Memory B cell (primary cell): Measurements from ENCODE around the gene DELE1.
A peak's percentile ranks its signal among the peaks of the same experiment; 100 is the strongest.
"Not testable (repeated sequence)": the region's sequence is repeated elsewhere in the genome, so short reads cannot be mapped to it uniquely, and the experiment has no call there.

Experiments used
- ATAC-seq: fragments of 150-1000 bp; cut with Tn5 transposase; 2 replicates; pipeline ENCODE4 v1.10.0; 2021; ENCODE audit warnings: low read depth, mild to moderate bottlenecking, moderate library complexity
- DNase-seq, 2 donors: peaks; one replicate each; pipeline ENCODE4 v3.0.0; 2022; ENCODE audit warnings: low spot score in 2 of 2
- H3K27ac Mint-ChIP-seq: one replicate; pipeline ENCODE4 v1.8.0; 2022; ENCODE audit warnings: mild to moderate bottlenecking, moderate library complexity, mixed read lengths
- H3K27me3 Mint-ChIP-seq: one replicate; pipeline ENCODE4 v1.8.0; 2022; ENCODE audit warnings: mixed read lengths
- H3K36me3 Mint-ChIP-seq: one replicate; pipeline ENCODE4 v1.8.0; 2022; ENCODE audit warnings: mild to moderate bottlenecking, mixed read lengths
- H3K4me1 Mint-ChIP-seq: one replicate; pipeline ENCODE4 v1.8.0; 2022; ENCODE audit warnings: mixed read lengths
- H3K4me3 Mint-ChIP-seq: one replicate; pipeline ENCODE4 v1.8.0; 2022; ENCODE audit warnings: mild to moderate bottlenecking, moderate library complexity, mixed read lengths
- H3K9me3 Mint-ChIP-seq: one replicate; pipeline ENCODE4 v1.8.0; 2022; ENCODE audit warnings: mixed read lengths

DELE1 gene

DNA sequence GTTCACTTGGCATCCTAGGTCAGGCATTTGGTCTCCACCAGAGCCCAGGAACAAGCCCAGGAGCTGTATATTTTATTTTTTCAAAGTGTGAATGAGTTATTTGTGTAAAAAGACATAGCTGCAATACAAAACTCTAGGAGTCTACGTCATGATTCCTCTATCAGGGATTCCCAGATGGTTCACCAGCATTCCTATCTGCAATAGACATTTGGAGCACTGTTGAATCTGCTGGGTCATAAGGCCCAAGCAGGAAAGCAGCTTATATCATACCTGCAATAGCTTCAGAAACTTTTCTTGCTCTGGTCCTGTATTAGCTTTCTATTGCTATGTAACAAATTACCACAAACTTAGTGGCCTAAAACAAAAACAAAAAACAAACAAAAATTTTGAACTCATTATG lies 16.7 kb upstream of the DELE1 start:
- peaks cover 8% of the 10 kb centered on the region for H3K27me3 Mint-ChIP-seq
- no peaks in the 10 kb centered on the region for H3K4me1 Mint-ChIP-seq
- no peak overlapping the region for H3K4me3 Mint-ChIP-seq
- peaks cover 5% of the 10 kb centered on the region for H3K9me3 Mint-ChIP-seq
- no peak overlapping the region for H3K27ac Mint-ChIP-seq
- DNase-seq: no peak
- ATAC-seq: no peak
- peaks cover 2% of the 10 kb centered on the region for H3K36me3 Mint-ChIP-seq

DNA sequence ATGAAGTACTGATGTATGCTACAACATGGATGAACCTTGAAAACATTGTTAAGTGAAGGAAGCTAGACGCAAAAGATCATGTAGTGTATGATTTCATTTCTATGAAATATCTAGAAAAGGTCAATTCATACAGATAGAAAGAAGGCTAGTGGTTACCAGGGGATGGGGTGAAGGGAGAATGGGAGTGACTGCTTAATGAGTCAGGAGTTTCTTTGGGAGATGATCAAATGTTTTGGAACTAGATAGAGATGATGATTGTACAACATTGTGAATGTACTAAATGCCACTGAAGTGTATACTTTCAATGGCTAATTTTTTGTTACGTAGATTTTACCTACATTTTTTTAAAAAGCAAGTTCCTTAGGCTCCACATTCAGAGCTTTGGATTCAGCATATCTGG lies 14.9 kb upstream of the DELE1 start:
- ATAC-seq: no peak

DNA sequence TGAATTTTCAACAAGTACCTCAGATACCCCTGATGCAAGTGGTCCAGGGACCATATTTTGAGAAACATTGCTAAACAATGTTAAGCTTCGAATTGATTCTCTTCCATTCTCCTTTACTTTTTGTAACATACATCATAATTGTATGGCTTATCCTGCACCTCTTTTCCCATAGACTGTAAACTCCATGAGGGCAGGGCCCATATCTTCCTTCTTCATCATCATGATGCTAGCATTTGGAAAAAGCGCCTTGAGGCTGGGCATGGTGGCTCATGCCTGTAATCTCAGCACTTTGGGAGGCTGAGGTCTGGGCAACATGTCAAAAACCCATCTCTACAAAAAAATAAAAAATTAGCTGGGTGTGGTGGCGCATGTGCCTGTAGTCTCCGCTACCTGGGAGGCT lies 14.5 kb upstream of the DELE1 start:
- no peak for DNase-seq
- Mint-ChIP-seq H3K36me3 (peaks cover 2% of the 10 kb centered on the region), H3K4me1 (peaks cover 5% of the 10 kb centered on the region), H3K27me3 (peaks cover 8% of the 10 kb centered on the region), H3K9me3 (peaks cover 5% of the 10 kb centered on the region), H3K4me3 (no peak overlapping the region), H3K27ac (no peak overlapping the region)
- no peak for ATAC-seq

More for the DNA sequence above, 14.9 kb upstream of the DELE1 start:
- Mint-ChIP-seq H3K4me3 (no peak overlapping the region), H3K4me1 (peaks cover 5% of the 10 kb centered on the region), H3K27me3 (peaks cover 8% of the 10 kb centered on the region), H3K9me3 (peaks cover 5% of the 10 kb centered on the region), H3K27ac (no peak overlapping the region), H3K36me3 (peaks cover 2% of the 10 kb centered on the region)
- no peak for DNase-seq

DNA sequence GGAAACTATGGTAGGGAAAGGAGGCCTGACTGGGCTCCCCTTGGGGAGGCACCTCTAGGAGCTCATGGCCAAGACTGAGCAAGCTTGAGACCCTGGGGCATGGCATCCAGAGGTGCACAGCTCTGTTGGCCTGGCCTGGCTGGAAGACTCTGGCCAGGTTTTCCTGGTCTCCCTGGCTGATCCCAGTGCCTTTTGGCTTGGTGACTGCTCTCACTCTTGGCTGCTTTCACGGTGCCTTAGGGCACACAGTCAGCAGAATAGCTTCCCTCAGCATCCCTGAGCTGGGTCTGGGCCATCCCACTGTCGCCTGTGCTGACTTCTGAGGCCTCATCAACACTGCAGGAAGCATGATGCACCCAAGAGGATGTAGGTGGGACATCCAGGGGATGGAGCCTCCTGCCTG lies 13.4 kb upstream of the DELE1 start:
- peaks cover 2% of the 10 kb centered on the region for H3K36me3 Mint-ChIP-seq
- no peak for ATAC-seq
- no peak overlapping the region for H3K27ac Mint-ChIP-seq
- H3K4me1 Mint-ChIP-seq: peaks cover 8% of the 10 kb centered on the region
- no peak for DNase-seq
- no peak overlapping the region for H3K4me3 Mint-ChIP-seq
- peaks cover 5% of the 10 kb centered on the region for H3K9me3 Mint-ChIP-seq
- H3K27me3 Mint-ChIP-seq: peaks cover 8% of the 10 kb centered on the region

DNA sequence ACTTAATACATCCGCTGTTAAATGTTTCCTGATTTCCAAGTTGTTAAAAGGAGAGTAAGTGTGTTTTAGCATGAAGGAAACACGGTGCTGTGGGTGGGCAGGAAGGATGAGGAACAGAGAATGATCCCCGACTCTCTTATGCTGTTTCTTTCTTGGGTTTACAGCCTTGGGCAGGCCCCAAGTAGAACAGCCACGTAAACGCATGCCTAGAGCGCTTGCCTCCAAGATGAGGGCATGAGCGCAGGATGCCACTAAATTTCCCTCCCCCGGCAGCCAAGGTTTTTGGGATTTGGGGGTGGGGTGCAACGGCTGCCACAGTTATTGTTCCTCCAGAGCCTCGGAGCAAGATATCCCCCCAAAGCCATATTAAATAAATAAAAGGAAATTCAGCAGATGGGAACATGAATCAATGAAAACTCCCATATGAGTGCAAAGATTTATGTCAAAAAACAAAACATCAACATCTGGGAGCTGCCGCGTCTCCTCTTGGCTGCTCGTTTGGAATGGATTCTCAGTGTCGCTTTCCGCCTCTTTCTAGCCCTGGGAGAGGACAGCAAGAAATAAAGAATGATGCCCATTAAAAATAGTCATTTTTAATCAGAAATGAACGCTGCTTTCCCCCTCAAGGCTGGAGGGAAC lies 10.0 kb upstream of the DELE1 start:
- Mint-ChIP-seq H3K4me3 (peak overlapping the region; percentile 71), H3K9me3 (no peaks in the 10 kb centered on the region), H3K36me3 (no peaks in the 10 kb centered on the region), H3K27me3 (peaks cover 6% of the 10 kb centered on the region), H3K27ac (no peak overlapping the region), H3K4me1 (peaks cover 21% of the 10 kb centered on the region)
- no peak for DNase-seq
- ATAC-seq: peak; percentile 36

DNA sequence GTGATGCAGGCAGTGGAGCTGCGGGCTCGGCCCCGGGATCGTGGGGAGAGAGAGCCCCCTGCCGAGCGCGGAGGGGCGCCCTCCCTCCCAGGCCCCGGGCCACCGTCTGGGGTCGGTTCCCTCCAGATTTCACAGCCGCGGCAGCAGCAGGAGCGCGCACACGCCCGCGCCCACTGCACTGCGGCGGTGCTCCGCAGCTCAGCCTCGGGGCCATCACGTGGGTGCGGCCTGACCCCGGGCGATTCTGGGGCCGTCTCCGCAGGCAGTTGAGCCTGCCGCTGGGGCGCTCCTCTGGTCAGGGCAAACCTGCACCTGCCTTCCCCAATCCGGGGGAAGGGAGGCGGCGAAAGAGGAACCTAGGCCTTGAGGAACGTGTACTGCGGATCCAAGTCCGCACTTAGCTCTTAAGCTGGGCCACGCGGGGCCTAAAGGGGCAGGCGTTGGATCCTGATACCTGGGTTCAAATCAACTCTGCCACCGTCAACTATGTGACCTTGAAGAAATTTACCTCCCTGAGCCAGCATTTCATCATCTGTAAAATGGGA lies 9.4 kb upstream of the DELE1 start:
- no peaks in the 10 kb centered on the region for H3K9me3 Mint-ChIP-seq
- peak overlapping the region; percentile 71 for H3K4me3 Mint-ChIP-seq
- peaks cover 21% of the 10 kb centered on the region for H3K4me1 Mint-ChIP-seq
- H3K27ac Mint-ChIP-seq: no peak overlapping the region
- DNase-seq (peak; percentile 8 to 29), ATAC-seq (peak; percentile 77)
- no peaks in the 10 kb centered on the region for H3K36me3 Mint-ChIP-seq
- H3K27me3 Mint-ChIP-seq: peaks cover 6% of the 10 kb centered on the region

DNA sequence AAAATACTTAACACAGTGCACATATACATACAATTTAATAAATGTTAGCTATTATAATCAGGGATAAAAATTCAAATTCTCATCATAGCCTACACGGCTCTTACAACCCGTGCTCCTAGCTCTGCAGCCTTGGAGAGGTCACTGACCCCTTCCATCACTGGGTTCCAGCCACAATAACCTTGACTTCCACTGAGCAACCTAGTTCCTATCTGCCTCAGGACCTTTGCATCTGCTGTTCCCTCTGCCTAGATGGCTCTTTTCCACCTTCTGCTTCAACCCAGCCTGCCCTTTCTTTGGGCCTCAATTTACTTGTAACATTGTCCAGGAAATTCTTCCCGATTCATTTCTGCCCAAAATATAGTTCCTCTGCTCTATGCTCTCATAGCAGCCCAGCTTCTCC lies 8.9 kb upstream of the DELE1 start:
- H3K27ac Mint-ChIP-seq: no peak overlapping the region
- H3K9me3 Mint-ChIP-seq: no peaks in the 10 kb centered on the region
- H3K36me3 Mint-ChIP-seq: no peaks in the 10 kb centered on the region
- DNase-seq (no peak), ATAC-seq (no peak)
- H3K4me3 Mint-ChIP-seq: peak overlapping the region; percentile 71
- H3K27me3 Mint-ChIP-seq: peaks cover 6% of the 10 kb centered on the region
- peaks cover 21% of the 10 kb centered on the region for H3K4me1 Mint-ChIP-seq

DNA sequence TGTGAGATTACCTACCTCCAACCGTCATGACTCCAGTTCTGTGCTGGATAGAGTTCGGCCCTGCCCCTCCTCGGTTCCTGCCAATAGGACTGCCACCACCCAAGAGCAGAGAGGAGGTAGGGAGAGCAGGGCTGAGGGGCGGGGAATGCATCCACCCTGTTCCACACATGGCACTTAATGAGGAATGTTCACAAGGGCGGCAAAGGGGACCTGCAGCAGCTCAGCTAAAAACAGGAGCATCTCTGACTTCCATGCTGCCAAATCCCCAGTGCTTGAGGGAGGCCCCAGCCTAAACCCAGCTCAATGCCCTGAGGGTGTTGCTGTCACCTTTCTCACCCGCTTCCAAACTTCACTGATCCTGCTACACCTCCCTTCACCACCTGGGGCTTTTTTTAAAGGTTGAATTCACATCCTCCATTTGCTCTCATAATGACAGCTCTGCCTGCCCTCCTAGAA lies 7.8 kb upstream of the DELE1 start:
- peaks cover 21% of the 10 kb centered on the region for H3K4me1 Mint-ChIP-seq
- ATAC-seq (no peak), DNase-seq (no peak)
- no peaks in the 10 kb centered on the region for H3K9me3 Mint-ChIP-seq
- H3K27ac Mint-ChIP-seq: no peak overlapping the region
- H3K27me3 Mint-ChIP-seq: peaks cover 3% of the 10 kb centered on the region
- H3K4me3 Mint-ChIP-seq: no peak overlapping the region
- no peaks in the 10 kb centered on the region for H3K36me3 Mint-ChIP-seq

DNA sequence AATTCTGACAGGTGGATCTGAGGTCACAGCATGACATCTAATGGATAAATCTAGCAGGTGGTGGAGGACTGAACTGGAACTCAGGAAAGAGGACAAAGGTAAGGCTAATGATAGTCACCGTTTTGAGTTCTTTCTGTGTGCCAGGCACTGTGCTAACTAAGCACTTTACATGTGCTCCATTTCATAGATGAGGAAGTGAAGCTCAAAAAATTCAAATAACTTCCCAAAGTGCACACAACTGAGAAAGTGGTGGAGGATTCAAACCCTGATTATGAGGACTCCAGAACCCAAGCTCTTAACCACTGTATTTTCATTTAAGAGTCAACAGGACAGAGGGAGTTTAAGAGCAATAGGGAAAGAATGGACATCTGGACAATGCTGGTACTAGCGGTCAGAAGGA lies 7.1 kb upstream of the DELE1 start:
- Mint-ChIP-seq H3K27me3 (peaks cover 3% of the 10 kb centered on the region), H3K36me3 (no peaks in the 10 kb centered on the region), H3K4me1 (peaks cover 21% of the 10 kb centered on the region), H3K9me3 (no peaks in the 10 kb centered on the region), H3K27ac (peak overlapping the region; percentile 21), H3K4me3 (no peak overlapping the region)
- DNase-seq (no peak), ATAC-seq (peak; percentile 17)

DNA sequence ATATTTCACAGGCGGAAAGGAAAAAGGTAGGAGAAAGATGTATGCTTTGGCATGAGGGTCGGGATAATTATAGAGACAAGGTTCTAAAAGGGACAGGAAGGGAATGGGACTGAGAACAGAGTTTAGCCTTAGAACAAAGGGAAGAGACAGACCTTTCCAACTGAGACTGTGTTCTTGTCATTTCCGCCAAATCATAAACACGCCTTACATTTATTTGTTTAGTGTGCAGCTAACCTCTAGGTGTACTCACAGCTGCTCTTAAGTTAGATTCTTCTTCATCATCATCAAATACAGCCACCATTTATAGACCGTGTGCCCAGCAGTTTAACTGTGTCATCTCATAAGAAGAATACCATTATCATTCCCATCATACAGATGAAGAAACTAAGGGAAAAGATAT lies 5.9 kb upstream of the DELE1 start:
- no peak overlapping the region for H3K27ac Mint-ChIP-seq
- DNase-seq: no peak
- no peaks in the 10 kb centered on the region for H3K36me3 Mint-ChIP-seq
- H3K9me3 Mint-ChIP-seq: no peaks in the 10 kb centered on the region
- peaks cover 3% of the 10 kb centered on the region for H3K27me3 Mint-ChIP-seq
- peaks cover 21% of the 10 kb centered on the region for H3K4me1 Mint-ChIP-seq
- no peak for ATAC-seq
- no peak overlapping the region for H3K4me3 Mint-ChIP-seq

DNA sequence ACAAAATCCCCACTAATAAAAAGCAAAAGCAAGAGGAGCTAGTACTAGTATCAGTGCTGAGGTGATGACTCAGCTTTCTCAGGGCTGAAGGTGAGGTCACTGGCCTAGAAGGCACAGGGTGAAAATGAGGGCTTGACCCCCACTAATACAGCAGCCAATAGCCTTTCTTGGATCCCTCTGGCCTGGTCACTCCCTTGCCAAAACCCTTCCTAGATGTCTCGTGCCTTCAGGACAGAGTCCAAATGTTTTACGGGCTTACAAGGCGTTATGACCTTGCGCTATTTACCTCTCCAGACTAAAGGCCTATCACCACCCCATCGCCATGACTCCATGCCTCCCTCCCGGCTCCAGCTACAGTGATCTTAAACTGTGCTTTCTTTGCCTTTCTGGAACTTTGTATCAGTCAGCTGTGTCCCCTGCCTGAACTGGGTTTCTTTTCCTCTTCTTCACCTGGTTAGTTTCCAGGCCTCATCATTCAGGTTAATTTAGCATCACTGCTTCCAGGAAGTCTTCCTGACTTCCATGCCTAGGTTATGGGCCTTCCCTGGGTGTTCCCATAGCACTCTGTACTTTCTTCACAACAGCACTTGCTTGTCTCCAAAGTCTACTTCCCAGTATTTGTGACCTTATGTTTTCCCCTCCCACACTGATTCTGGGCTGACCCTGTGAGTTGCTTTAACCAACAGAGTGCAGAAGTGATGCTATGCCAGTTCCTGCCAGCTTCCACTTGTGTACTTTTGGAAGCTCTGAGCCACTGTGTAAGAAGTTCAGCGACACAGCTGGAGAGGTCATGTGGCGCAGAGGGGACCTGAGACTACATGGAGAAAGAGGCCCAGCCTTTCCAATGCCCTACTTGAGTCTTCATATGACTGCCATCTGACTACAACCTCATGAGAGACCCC lies 4.2 kb upstream of the DELE1 start:
- DNase-seq (no peak), ATAC-seq (no peak)
- H3K4me3 Mint-ChIP-seq: no peak overlapping the region
- peaks cover 22% of the 10 kb centered on the region for H3K4me1 Mint-ChIP-seq
- no peak overlapping the region for H3K27ac Mint-ChIP-seq
- H3K9me3 Mint-ChIP-seq: no peaks in the 10 kb centered on the region
- peaks cover 3% of the 10 kb centered on the region for H3K36me3 Mint-ChIP-seq
- no peaks in the 10 kb centered on the region for H3K27me3 Mint-ChIP-seq

DNA sequence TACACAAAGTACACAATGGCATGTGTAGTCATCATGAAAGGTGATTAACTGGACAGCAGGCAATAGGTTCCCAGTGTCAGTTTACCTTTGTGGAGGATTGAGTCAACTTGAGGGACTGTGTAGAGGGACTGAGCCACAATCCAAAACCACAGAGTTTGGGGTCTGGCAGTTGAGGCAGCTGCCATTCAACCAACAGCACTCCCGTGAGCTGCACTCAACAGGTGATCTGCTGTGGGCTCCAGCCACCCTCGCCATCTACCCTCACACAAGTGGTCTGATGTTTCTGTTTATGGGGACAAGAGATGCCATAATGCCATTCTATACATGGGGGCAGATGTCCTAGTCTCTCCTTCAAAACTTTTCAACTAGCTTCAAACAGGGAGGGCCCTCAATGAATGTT lies 2.9 kb upstream of the DELE1 start:
- ATAC-seq (no peak), DNase-seq (no peak)
- Mint-ChIP-seq H3K27ac (no peak overlapping the region), H3K4me3 (no peak overlapping the region), H3K36me3 (peaks cover 8% of the 10 kb centered on the region), H3K27me3 (no peaks in the 10 kb centered on the region), H3K4me1 (peaks cover 19% of the 10 kb centered on the region), H3K9me3 (no peaks in the 10 kb centered on the region)

DNA sequence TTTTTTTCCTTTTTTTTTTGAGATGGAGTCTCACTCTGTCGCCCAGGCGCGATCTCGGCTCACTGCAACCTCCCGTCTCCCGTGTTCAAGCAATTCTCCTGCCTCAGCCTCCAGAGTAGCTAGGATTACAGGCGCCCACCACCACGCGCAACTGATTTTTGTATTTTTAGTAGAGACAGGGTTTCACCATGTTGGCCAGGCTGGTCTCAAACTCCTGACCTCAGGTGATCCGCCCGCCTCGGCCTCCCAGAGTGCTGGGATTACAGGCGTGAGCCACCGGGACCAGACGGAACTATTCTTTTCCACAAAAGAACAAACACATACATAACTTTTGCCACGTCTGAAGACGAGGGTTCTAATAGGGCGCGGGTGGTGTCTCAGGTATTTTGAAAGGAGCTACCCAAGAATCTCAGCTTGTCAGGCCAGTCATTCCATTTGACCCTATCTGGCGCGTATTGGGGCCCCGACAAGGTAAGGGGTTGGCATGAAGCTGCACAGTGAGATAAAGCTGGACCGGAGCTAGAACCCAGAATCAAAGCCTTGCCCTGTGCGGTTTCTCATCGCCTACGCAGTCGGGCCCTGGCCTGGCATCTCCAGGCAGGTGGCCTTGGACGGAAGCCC lies 734 bp upstream of the DELE1 start:
- DNase-seq, H3K27me3 Mint-ChIP-seq, H3K9me3 Mint-ChIP-seq, ATAC-seq: not testable (repeated sequence)
- Mint-ChIP-seq H3K4me1 (peaks cover 19% of the 10 kb centered on the region), H3K36me3 (peaks cover 18% of the 10 kb centered on the region), H3K4me3 (peak overlapping the region; percentile 89), H3K27ac (peak overlapping the region; percentile 94)

DNA sequence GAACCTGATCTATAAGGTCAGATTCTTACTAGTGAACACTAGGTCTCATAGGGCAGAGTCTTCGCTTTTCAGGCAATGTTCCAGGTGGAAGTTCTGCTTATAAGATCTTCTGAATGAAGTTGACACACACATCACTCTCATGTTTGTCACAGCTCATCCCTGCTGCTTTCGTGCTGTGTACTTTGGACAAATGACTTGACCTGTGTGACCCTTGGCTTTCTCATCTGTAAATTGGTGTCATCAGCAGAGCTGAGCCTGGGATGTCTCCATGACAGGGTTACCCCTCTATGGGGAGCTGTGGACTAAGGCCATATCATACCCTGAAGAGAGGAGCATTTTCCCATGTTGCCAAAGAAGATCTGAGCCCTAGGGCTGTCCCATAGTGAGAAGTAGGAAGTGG lies 2.8 kb downstream of the DELE1 start:
- ATAC-seq: no peak
- H3K4me1 Mint-ChIP-seq: peaks cover 23% of the 10 kb centered on the region
- H3K27me3 Mint-ChIP-seq: no peaks in the 10 kb centered on the region
- H3K4me3 Mint-ChIP-seq: no peak overlapping the region
- DNase-seq: no peak
- H3K36me3 Mint-ChIP-seq: peaks cover 33% of the 10 kb centered on the region
- H3K27ac Mint-ChIP-seq: no peak overlapping the region
- H3K9me3 Mint-ChIP-seq: no peaks in the 10 kb centered on the region
